ENCODE results near the gene SERPINB11.
A peak's percentile ranks its signal among the peaks of the same experiment; 100 is the strongest.
"Not testable (repeated sequence)": the region's sequence is repeated elsewhere in the genome, so short reads cannot be mapped to it uniquely, and the experiment has no call there.

SERPINB11 gene

DNA sequence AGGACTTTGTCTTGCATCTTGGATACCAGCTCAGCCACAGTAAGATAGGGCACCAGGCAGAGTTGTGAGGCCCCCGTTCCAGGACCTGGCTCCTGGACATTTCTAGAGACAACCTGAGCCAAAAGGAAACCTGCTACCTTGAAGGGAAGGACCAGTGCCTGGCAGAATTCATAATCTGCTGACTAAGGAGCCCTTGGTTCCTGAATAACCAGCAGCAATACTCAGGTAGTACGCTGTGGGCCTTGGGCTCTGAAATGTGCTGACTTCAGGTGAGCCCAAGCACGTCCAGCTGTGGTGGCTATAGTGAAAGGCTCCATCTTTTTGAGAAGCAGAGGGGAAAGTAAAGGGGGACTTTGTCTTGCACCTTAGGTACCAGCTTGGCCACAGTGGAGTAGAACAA, 28.5 kb downstream of the SERPINB11 start:
- DNase-seq = no peak

DNA sequence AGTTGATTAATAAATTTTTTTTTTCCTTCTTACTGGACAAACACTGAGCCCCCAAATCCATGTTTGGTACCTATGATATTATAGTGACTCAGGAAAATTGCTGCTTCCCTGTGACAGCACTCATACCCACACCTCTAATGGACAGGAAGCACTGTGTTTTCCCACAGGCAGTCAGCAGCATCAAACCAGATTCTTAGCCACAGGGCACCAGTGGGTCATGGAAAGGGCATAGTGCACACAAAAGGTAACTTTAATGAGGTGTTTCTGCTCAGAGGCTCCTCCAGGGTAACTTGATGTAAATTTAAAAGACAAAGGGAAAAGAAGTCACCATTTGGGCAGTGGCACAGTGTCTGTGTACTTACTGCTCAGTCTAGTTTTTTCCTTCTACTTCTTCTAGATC, 34.1 kb downstream of the SERPINB11 start:
- no peak for DNase-seq

DNA sequence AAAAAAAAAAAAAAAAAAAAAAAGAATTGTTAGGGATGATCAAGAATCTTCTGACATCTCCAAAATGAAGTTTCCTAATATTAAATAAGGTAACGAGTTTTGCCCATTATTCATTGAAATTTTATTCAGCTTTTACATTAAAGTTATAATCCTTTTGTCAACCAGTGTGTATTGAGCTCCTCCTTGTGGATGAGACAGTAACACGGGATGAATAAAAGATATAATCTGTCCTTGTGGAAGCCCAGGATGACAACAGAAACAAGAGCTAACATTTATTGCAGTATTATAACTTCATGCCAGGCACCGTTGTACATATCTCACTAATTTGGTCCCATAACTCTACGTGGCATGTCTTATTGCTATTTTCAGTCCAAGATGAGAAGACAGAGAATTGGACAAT, 39.0 kb downstream of the SERPINB11 start:
- peak; percentile 57 for DNase-seq

DNA sequence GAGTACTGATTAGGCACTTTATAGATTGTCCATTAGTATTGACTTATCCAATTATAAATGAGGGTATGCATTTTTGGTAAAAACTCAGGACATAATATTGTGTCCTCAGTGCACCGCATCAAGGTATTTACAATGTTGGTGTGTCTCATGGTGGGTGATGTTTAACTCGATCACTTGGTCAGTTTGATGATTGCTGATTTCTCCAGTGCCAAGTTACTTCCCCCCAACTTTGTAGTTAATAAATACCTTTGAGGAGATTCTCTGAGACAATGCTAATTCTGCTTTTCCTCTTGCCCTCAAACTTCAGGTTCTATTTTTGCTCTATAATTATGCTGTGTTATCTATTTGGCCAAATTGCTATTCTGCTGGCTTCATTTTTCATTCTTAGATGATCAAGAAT, 44.2 kb downstream of the SERPINB11 start:
- DNase-seq = no peak

DNA sequence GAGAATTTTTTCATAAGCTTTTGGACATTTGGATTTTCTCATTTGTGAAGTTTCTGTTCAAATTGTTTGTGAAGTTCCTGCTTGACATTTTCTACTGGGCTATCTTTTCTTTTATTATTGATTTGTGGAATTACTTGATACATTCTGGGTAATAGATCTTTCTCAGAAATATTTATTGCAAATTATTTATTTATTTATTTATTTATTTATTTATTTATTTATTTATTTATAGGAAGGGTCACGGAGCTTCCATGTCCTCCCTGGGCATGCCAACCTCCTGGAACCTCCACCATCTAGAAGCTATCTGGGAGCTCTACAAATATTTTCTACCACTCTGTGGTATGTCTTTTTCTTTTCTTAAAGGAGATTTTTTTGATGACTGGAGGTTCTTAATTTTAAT, 46.7 kb downstream of the SERPINB11 start:
- no peak for DNase-seq

DNA sequence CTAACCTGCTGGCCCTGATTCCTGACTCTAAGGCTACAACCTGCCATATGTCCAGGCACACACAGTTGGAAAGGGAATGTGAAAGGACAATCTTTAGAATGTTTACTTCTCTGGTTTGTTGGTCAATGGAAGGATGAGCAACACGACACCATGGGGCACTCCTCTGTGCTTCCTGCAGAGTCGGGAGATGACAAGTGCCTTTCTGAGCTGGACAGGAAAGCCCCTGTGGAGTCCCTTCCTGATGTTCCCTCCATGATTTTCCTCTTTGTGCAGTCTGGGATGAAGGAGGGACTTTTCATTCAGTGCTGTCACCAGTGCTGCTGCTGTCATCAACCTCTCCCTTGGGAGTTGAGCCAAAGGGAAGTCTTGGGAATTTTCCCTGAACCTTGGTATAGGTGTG, 49.9 kb downstream of the SERPINB11 start:
- no peak for DNase-seq

DNA sequence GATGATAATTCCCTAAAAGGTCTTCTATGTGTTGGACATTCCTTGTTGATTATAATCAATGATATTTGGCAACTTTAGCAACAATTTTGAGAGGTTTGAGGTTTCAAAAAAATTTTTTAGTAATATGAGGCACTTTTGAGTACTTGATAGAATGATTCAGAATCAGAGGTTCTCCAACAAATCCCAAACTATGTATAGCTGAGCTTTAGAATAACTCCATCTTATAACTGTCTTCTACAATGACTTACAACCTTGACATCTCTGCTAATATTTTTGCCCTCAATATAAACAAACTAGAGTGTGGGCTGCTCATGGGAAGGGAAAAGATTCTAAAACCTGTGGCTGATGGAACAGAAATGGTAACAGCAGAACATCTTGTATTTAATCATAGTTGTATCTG, 50.9 kb downstream of the SERPINB11 start:
- DNase-seq = peak; percentile 61

DNA sequence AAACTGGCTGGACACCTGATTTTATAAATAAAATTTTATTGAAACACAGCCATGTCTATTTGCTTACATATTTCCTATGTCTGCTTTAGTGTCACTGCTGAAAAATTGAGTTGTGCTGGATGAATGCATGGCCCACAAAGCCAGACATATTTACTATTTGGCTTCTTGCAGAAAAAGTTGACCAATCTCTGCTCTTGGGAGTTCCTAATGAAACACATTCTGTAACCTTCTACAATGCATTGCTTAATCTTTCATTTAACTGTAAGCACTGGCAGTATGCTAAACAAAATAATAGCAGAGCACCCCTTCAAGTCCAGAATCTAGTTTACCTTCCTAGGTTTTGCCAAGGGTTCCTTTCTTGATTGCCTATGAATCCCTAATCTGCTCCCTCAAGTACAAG, 54.8 kb downstream of the SERPINB11 start:
- no peak for DNase-seq

DNA sequence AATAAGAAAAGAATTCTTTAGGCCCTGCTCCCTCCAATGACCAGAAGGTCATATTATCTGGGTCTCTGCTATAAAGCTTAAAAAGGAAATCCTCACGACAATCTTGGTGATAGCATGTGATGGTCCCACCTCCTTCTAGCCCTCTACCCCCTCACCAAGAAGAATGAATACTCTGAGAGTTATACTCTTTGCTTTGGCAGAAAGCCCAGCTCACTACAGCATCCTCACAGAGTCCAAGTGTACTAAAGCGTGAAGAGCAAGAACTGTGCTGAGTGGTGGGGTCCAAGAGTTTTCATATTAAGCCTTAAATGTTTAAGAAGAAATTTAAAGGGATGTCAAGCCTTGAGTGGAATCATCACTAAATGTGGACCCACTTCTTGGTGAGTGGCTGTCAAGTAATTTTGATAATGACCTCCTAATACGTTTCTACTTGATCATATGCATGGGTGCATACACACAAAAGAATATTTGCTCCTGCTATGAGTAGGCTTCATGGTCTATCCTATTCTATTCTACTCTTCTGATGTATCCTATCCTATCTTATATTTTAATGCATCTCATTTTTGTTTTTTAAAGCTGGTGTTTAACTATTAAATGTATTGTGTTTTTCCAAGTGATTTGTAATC, 56.0 kb downstream of the SERPINB11 start:
- no peak for DNase-seq

DNA sequence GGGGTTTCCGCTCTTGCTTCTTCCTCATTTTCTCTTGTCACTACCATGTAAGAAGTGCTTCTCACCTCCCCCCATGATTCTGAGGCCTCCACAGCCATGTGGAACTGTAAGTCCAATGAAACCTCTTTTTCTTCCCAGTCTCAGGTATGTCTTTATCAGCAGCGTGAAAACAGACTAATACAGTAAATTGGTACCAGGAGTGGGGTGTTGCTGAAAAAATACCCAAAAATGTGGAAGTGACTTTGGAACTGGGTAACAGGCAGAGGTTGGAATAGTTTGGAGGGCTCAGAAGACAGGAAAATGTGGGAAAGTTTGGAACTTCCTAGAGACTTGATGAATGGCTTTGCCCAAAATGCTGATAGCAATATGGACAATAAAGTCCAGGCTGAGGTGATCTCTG, 57.0 kb downstream of the SERPINB11 start:
- DNase-seq = not testable (repeated sequence)

DNA sequence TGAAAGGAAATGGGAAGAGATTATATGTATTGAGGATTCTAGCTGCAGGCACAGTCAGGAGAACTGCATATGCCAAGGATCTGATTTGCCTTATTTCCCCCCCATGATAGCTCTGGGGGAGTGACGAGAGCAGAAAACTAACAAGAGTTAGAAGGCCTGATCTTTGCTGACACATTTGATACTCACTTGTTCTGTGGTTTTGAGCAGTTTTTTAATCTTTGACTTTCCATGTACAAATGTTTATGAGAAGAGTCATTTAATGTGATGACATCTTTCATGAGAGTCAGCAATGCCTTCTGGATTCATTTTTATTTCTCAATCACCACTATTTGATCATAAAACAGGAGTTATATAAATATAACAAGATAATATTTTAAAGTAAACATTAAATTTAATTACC, 59.8 kb downstream of the SERPINB11 start:
- peak; percentile 87 for DNase-seq

DNA sequence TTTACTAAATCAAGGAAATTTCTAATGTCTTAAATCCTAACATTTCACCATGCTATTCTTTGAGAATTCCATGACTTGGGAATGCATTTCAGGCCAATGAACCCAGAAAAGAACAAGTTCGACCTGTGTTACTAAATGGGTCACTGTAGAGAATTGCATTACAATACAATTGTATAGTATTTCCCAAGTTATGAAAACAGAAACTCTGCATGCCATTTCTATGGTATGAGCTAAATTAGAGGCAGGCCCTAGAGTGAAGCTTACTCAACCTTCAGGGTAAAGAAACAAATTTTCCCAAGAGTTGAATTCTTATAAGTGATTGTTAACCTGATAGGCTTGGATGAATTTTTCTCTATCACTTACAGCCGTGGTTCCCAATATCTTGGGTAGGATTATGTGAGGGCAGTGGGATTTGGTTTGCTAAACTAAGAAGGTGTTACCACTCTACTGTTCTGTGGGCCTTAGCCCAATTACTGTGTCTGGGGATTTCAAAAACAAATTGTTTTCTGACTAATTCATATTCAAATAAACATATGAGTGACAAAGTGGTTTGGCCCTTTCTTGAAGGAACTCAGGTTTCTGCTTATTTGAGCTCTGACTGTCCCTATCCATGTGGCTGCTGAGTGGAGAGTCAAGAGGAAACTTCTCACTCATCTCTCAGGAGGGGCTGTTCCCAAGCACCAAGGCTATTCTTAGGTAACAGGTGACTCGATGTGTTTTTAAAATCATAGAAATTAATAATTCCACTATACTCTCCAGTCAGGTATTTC, 61.3 kb downstream of the SERPINB11 start:
- DNase-seq = peak; percentile 41

DNA sequence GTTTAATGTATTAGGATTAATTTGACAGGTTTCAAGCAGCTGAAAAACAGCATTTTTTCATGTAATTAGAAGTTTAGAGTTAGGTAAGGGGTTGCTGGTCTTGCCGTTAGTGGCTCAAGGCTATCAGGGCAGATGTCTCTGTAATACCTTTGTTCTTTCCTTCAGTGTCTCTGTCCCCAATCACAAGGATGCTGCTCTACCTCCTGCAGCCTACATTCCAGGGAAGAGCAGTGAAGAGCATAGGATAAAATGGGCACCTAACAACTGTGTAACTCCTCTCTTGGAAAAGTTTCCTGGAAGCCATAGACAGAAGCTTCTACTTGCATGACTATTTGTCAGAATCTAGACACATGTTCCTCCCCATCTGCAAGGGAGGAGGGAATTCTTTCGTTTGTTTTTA, 63.1 kb downstream of the SERPINB11 start:
- no peak for DNase-seq

Data from fibroblast of upper back skin (primary cell).